ENCODE measurements around the gene RHOBTB1. TPM values are rescaled to one million over a fixed set of nuclear protein-coding genes. Genes with fewer than 3 reads are reported as not detected.
"Not testable (repeated sequence)": the region's sequence is repeated elsewhere in the genome, so short reads cannot be mapped to it uniquely, and the experiment has no call there.

The RHOBTB1 gene
- total RNA-seq, 2 experiments from 2014 or later, result not detected

DNA sequence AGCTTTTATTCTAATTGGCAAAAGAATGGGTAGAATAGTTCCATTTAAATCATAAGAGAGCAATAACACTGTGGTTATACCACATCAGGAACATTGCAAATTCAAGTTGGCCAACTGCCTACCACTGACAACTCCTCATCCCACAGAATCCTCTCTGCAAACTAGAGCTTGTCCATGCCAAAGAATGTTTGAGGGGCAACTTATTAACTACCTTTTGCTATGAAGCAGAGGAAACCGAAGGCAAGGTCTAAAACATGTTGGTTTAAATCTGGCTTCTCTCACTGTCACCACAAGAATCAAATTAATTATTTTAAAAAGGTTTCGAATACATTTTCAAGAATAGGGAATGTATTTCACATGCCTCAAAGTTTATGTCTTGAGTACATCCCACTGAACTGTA is 36.0 kb downstream of the RHOBTB1 start:
- CTCF ChIA-PET (ENCODE audit: unreplicated experiment), result no interaction called here
- H3K9me2 ChIP-seq (ENCODE audit: insufficient read depth, low read length), result no peaks in the 10 kb centered on the region
- no peak for TF ChIP-seq EZH2phosphoT487 (IDR thresholded peaks at IDR 0.05; ENCODE audit: borderline replicate concordance, low read depth, low read length)
- TF ChIP-seq, protein P1, sequence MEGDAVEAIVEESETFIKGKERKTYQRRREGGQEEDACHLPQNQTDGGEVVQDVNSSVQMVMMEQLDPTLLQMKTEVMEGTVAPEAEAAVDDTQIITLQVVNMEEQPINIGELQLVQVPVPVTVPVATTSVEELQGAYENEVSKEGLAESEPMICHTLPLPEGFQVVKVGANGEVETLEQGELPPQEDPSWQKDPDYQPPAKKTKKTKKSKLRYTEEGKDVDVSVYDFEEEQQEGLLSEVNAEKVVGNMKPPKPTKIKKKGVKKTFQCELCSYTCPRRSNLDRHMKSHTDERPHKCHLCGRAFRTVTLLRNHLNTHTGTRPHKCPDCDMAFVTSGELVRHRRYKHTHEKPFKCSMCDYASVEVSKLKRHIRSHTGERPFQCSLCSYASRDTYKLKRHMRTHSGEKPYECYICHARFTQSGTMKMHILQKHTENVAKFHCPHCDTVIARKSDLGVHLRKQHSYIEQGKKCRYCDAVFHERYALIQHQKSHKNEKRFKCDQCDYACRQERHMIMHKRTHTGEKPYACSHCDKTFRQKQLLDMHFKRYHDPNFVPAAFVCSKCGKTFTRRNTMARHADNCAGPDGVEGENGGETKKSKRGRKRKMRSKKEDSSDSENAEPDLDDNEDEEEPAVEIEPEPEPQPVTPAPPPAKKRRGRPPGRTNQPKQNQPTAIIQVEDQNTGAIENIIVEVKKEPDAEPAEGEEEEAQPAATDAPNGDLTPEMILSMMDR (conservative IDR thresholded peaks at IDR 0.05; ENCODE audit: low read length), result no peak
- no peaks in the 10 kb centered on the region for H4K20me1 ChIP-seq (ENCODE audit: insufficient read depth, low read length)
- H3K4me3 ChIP-seq (ENCODE audit: low read depth, low read length, poor library complexity, severe bottlenecking), result no peak overlapping the region
- peaks cover 8% of the 10 kb centered on the region for H3K4me1 ChIP-seq (ENCODE audit: insufficient read depth, low read length, poor library complexity, severe bottlenecking)
- H3K4me2 ChIP-seq (ENCODE audit: low read length), result no peak overlapping the region
- no peaks in the 10 kb centered on the region for H3K36me3 ChIP-seq (ENCODE audit: insufficient read depth, low read length)
- POLR2A ChIA-PET, result interaction anchor here (0.6 to 1.7 kb wide), 2 partner anchors 77 to 754 kb away, joined by 3 read pairs; no protein-coding TSS in a partner anchor
- H3K27ac ChIP-seq (ENCODE audit: low read depth, low read length, poor library complexity, severe bottlenecking), result no peak overlapping the region
- no peaks in the 10 kb centered on the region for H3K79me2 ChIP-seq (ENCODE audit: insufficient read depth, low read depth, low read length)
- H3K9me3 ChIP-seq (ENCODE audit: low read length), result peaks cover 6% of the 10 kb centered on the region; the same call in 1 of the 2 replicates
- no peak overlapping the region for H2AFZ ChIP-seq (ENCODE audit: low read length)
- no TSS peak for BruUV-seq (replicated peaks)
- DNase-seq (ENCODE audit: low spot score), result no peak
- intact Hi-C loops (cut with micrococcal nuclease; ENCODE audit: unreplicated experiment), result no loop called here

DNA sequence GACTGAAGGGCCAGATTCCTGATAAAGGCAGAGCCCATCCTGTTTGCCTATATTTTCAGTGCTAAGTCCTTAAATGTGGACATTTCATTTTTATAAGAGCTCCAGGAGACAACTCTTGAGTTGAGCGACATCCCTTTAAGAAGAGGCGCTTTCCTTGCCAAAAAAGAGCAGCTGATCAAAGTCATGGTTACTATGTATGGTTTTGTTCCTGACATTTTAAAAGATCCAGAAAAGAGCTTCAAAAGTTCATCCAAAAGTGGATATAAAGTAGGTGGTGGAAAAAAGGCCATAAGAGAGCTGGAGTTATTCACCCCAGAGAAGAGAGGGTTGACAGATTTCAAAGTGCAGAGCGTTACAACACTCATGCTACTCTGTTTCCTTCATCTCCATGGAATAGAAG is 36.7 kb downstream of the RHOBTB1 start:
- no peak overlapping the region for H3K27ac ChIP-seq (ENCODE audit: low read depth, low read length, poor library complexity, severe bottlenecking)
- ChIA-PET CTCF (ENCODE audit: unreplicated experiment) (no interaction called here), POLR2A (no interaction called here)
- intact Hi-C loops (cut with micrococcal nuclease; ENCODE audit: unreplicated experiment), result no loop called here
- peaks cover 8% of the 10 kb centered on the region for H3K4me1 ChIP-seq (ENCODE audit: insufficient read depth, low read length, poor library complexity, severe bottlenecking)
- H3K9me2 ChIP-seq (ENCODE audit: insufficient read depth, low read length), result no peaks in the 10 kb centered on the region
- H3K4me3 ChIP-seq (ENCODE audit: low read depth, low read length, poor library complexity, severe bottlenecking), result no peak overlapping the region
- H3K4me2 ChIP-seq (ENCODE audit: low read length), result no peak overlapping the region
- H4K20me1 ChIP-seq (ENCODE audit: insufficient read depth, low read length), result no peaks in the 10 kb centered on the region
- BruUV-seq (replicated peaks), result no TSS peak
- no peaks in the 10 kb centered on the region for H3K36me3 ChIP-seq (ENCODE audit: insufficient read depth, low read length)
- peaks cover 6% of the 10 kb centered on the region; the same call in 1 of the 2 replicates for H3K9me3 ChIP-seq (ENCODE audit: low read length)
- H3K79me2 ChIP-seq (ENCODE audit: insufficient read depth, low read depth, low read length), result no peaks in the 10 kb centered on the region
- DNase-seq (ENCODE audit: low spot score), result no peak
- TF ChIP-seq, protein P1 (conservative IDR thresholded peaks at IDR 0.05; ENCODE audit: low read length), result no peak
- TF ChIP-seq EZH2phosphoT487 (IDR thresholded peaks at IDR 0.05; ENCODE audit: borderline replicate concordance, low read depth, low read length), result no peak
- H2AFZ ChIP-seq (ENCODE audit: low read length), result no peak overlapping the region

DNA sequence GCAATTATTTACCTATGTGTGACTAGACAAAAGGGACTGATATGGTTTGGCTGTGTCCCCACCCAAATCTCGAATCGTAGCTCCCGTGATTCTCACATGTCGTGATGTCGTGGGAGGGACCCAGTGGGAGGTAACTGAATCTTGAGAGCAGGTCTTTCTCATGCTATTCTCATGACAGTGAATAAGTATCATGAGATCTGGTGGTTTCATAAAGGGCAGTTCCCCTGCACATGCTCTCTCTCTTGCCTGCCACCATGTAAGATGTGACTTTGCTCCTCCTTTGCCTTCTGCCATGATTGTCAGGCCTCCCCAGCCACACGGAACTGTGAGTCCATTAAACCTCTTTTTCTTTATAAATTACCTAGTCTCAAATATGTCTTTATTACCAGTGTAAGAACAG is 37.2 kb downstream of the RHOBTB1 start:
- H3K4me3 ChIP-seq (ENCODE audit: low read depth, low read length, poor library complexity, severe bottlenecking); H3K36me3 ChIP-seq (ENCODE audit: insufficient read depth, low read length); intact Hi-C loops (cut with micrococcal nuclease; ENCODE audit: unreplicated experiment); H4K20me1 ChIP-seq (ENCODE audit: insufficient read depth, low read length); BruUV-seq (replicated peaks); H3K9me3 ChIP-seq (ENCODE audit: low read length); POLR2A ChIA-PET; DNase-seq (ENCODE audit: low spot score); H3K4me2 ChIP-seq (ENCODE audit: low read length); H3K9me2 ChIP-seq (ENCODE audit: insufficient read depth, low read length); H3K27ac ChIP-seq (ENCODE audit: low read depth, low read length, poor library complexity, severe bottlenecking); H2AFZ ChIP-seq (ENCODE audit: low read length); H3K4me1 ChIP-seq (ENCODE audit: insufficient read depth, low read length, poor library complexity, severe bottlenecking); CTCF ChIA-PET (ENCODE audit: unreplicated experiment); H3K79me2 ChIP-seq (ENCODE audit: insufficient read depth, low read depth, low read length): not testable (repeated sequence)

Data from OCI-LY7 (cell line).